ENCODE measurements around the gene ZMAT3. TPM values are rescaled to one million over a fixed set of nuclear protein-coding genes. Genes with fewer than 3 reads are reported as not detected.

The ZMAT3 gene
- polyA plus RNA-seq, 1 of the 3 experiments (the other 2 are of a cell fraction) = 11.9 TPM

- Histone ChIP-seq H3F3A (replicated peaks; ENCODE audit: insufficient read depth) (peaks cover 4% of the 10 kb centered on the region), H3K4me1 (ENCODE audit: control insufficient read depth in 1 of 2, insufficient read depth in 2 of 2, low read depth in 1 of 2, low read length in 1 of 2) (peaks cover 0 to 5% of the 10 kb centered on the region in 2 experiments; a peak in 2 of 4 replicates), H3K27ac (ENCODE audit: low read depth in 2 of 2, low read length in 1 of 2) (no peak overlapping the region), H2AFZ (ENCODE audit: low read depth) (no peak overlapping the region), H3K4me2 (no peak overlapping the region), H3K79me2 (ENCODE audit: insufficient read depth) (peaks cover 20% of the 10 kb centered on the region), H3K9me3 (no peaks in the 10 kb centered on the region), H4K20me1 (ENCODE audit: insufficient read depth) (no peaks in the 10 kb centered on the region), H3K4me3 (ENCODE audit: low read depth in 2 of 2, low read length in 1 of 2) (no peak overlapping the region), H3K36me3 (replicated peaks in 1 of 2; ENCODE audit: control insufficient read depth in 1 of 2, insufficient read depth in 2 of 2, low read length in 1 of 2) (no peaks in the 10 kb centered on the region), H3K27me3 (ENCODE audit: insufficient read depth) (no peaks in the 10 kb centered on the region), H3K9me2 (no peaks in the 10 kb centered on the region), H3K9ac (no peak overlapping the region)
- DNase-seq = no peak
- CTCF ChIA-PET = interaction anchor here (1.2 kb wide), 1 partner anchor 59 kb away, joined by 3 read pairs; no protein-coding TSS in a partner anchor
- TF ChIP-seq TCF12 (IDR thresholded peaks at IDR 0.05) (no peak), GATA2 (CRISPR knock-in tag; IDR thresholded peaks at IDR 0.05) (no peak), YY1 (IDR thresholded peaks at IDR 0.05; ENCODE audit: low read depth) (no peak), FOXJ3 (CRISPR knock-in tag; IDR thresholded peaks at IDR 0.05) (no peak), NRF1 (IDR thresholded peaks at IDR 0.05; ENCODE audit: low read depth, low read length) (no peak), CHD2 (IDR thresholded peaks at IDR 0.05; ENCODE audit: low read length, partially characterized antibody) (no peak), RCOR1 (IDR thresholded peaks at IDR 0.05; ENCODE audit: low read length) (no peak), NFIC (IDR thresholded peaks at IDR 0.05; ENCODE audit: borderline replicate concordance) (no peak), MXI1 (IDR thresholded peaks at IDR 0.05; ENCODE audit: low read depth, low read length) (no peak)
- TF ChIP-seq, protein P1, sequence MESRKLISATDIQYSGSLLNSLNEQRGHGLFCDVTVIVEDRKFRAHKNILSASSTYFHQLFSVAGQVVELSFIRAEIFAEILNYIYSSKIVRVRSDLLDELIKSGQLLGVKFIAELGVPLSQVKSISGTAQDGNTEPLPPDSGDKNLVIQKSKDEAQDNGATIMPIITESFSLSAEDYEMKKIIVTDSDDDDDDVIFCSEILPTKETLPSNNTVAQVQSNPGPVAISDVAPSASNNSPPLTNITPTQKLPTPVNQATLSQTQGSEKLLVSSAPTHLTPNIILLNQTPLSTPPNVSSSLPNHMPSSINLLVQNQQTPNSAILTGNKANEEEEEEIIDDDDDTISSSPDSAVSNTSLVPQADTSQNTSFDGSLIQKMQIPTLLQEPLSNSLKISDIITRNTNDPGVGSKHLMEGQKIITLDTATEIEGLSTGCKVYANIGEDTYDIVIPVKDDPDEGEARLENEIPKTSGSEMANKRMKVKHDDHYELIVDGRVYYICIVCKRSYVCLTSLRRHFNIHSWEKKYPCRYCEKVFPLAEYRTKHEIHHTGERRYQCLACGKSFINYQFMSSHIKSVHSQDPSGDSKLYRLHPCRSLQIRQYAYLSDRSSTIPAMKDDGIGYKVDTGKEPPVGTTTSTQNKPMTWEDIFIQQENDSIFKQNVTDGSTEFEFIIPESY (IDR thresholded peaks at IDR 0.05; ENCODE audit: borderline replicate concordance, low read depth) = no peak
- TF ChIP-seq, protein P2, sequence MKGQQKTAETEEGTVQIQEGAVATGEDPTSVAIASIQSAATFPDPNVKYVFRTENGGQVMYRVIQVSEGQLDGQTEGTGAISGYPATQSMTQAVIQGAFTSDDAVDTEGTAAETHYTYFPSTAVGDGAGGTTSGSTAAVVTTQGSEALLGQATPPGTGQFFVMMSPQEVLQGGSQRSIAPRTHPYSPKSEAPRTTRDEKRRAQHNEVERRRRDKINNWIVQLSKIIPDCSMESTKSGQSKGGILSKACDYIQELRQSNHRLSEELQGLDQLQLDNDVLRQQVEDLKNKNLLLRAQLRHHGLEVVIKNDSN (IDR thresholded peaks at IDR 0.05; ENCODE audit: borderline replicate concordance, low read depth) = no peak
- WGBS (ENCODE audit: low lambda C conversion rate) = 87% methylated on average over 3 of the region's 3 CpGs
- POLR2A ChIA-PET = no interaction called here
Measured at GRCh38 chr3:179074656-179075055, 3.0 kb upstream of the ZMAT3 start.

- H4K20me1 ChIP-seq (ENCODE audit: insufficient read depth) = no peaks in the 10 kb centered on the region
- H3K27ac ChIP-seq (ENCODE audit: low read depth in 2 of 2, low read length in 1 of 2) = no peak overlapping the region
- no peaks in the 10 kb centered on the region for H3K36me3 ChIP-seq (replicated peaks in 1 of 2; ENCODE audit: control insufficient read depth in 1 of 2, insufficient read depth in 2 of 2, low read length in 1 of 2)
- H3K9me3 ChIP-seq = no peaks in the 10 kb centered on the region
- WGBS (ENCODE audit: low lambda C conversion rate) = 89% methylated on average over 2 of the region's 2 CpGs
- H3F3A ChIP-seq (replicated peaks; ENCODE audit: insufficient read depth) = peaks cover 4% of the 10 kb centered on the region
- no peaks in the 10 kb centered on the region for H3K27me3 ChIP-seq (ENCODE audit: insufficient read depth)
- H3K4me2 ChIP-seq = no peak overlapping the region
- no peak for DNase-seq
- H2AFZ ChIP-seq (ENCODE audit: low read depth) = no peak overlapping the region
- H3K9ac ChIP-seq = no peak overlapping the region
- CTCF ChIA-PET = interaction anchor here (1.2 kb wide), 2 partner anchors 10 to 58 kb away, joined by 3 read pairs; no protein-coding TSS in a partner anchor
- H3K79me2 ChIP-seq (ENCODE audit: insufficient read depth) = peaks cover 28% of the 10 kb centered on the region
- POLR2A ChIA-PET = no interaction called here
- H3K9me2 ChIP-seq = no peaks in the 10 kb centered on the region
- no peak overlapping the region for H3K4me3 ChIP-seq (ENCODE audit: low read depth in 2 of 2, low read length in 1 of 2)
- H3K4me1 ChIP-seq (ENCODE audit: control insufficient read depth in 1 of 2, insufficient read depth in 2 of 2, low read depth in 1 of 2, low read length in 1 of 2) = peaks cover 2 to 10% of the 10 kb centered on the region in 2 experiments; a peak in 2 of 4 replicates
- TF ChIP-seq EP300 (IDR thresholded peaks at IDR 0.05; ENCODE audit: borderline replicate concordance in 1 of 2, low read depth in 1 of 2, low read length in 1 of 2) (no peak), CHD2 (IDR thresholded peaks at IDR 0.05; ENCODE audit: low read length, partially characterized antibody) (no peak), NRF1 (IDR thresholded peaks at IDR 0.05; ENCODE audit: low read depth, low read length) (no peak), USF2 (IDR thresholded peaks at IDR 0.05; ENCODE audit: borderline replicate concordance, low read depth, low read length) (no peak), RFX5 (IDR thresholded peaks at IDR 0.05; ENCODE audit: low read length) (no peak), SIN3A (IDR thresholded peaks at IDR 0.05; ENCODE audit: borderline replicate concordance, low read depth, low read length) (no peak), MXI1 (IDR thresholded peaks at IDR 0.05; ENCODE audit: low read depth, low read length) (no peak), JUND (IDR thresholded peaks at IDR 0.05) (no peak), POLR2AphosphoS5 (IDR thresholded peaks at IDR 0.05; ENCODE audit: low read depth, low read length) (no peak), TCF12 (IDR thresholded peaks at IDR 0.05) (no peak), MAX (IDR thresholded peaks at IDR 0.05; ENCODE audit: low read depth) (no peak), ELF1 (IDR thresholded peaks at IDR 0.05) (no peak), NFIC (IDR thresholded peaks at IDR 0.05; ENCODE audit: borderline replicate concordance) (no peak)
- TF ChIP-seq, protein P2 (IDR thresholded peaks at IDR 0.05; ENCODE audit: borderline replicate concordance, low read depth) = no peak
- TF ChIP-seq, protein P3, sequence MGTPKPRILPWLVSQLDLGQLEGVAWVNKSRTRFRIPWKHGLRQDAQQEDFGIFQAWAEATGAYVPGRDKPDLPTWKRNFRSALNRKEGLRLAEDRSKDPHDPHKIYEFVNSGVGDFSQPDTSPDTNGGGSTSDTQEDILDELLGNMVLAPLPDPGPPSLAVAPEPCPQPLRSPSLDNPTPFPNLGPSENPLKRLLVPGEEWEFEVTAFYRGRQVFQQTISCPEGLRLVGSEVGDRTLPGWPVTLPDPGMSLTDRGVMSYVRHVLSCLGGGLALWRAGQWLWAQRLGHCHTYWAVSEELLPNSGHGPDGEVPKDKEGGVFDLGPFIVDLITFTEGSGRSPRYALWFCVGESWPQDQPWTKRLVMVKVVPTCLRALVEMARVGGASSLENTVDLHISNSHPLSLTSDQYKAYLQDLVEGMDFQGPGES (IDR thresholded peaks at IDR 0.05; ENCODE audit: low read depth, low read length) = no peak
Measured at GRCh38 chr3:179073816-179074215, 2.2 kb upstream of the ZMAT3 start.

Data from SK-N-SH (cell line).